ENCODE results near the gene ANO10.
A peak's percentile ranks its signal among the peaks of the same experiment; 100 is the strongest.

- TF ChIP-seq, protein P1, sequence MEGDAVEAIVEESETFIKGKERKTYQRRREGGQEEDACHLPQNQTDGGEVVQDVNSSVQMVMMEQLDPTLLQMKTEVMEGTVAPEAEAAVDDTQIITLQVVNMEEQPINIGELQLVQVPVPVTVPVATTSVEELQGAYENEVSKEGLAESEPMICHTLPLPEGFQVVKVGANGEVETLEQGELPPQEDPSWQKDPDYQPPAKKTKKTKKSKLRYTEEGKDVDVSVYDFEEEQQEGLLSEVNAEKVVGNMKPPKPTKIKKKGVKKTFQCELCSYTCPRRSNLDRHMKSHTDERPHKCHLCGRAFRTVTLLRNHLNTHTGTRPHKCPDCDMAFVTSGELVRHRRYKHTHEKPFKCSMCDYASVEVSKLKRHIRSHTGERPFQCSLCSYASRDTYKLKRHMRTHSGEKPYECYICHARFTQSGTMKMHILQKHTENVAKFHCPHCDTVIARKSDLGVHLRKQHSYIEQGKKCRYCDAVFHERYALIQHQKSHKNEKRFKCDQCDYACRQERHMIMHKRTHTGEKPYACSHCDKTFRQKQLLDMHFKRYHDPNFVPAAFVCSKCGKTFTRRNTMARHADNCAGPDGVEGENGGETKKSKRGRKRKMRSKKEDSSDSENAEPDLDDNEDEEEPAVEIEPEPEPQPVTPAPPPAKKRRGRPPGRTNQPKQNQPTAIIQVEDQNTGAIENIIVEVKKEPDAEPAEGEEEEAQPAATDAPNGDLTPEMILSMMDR (IDR thresholded peaks at IDR 0.05 in 8 of 11, conservative IDR thresholded peaks at IDR 0.05 in 3 of 11): no peak
- peak in 2 of 3 donors; percentile 49 to 83 for TF ChIP-seq POLR2AphosphoS5 (IDR thresholded peaks at IDR 0.05)
- TF ChIP-seq POLR2A (IDR thresholded peaks at IDR 0.05): no peak
Measured at GRCh38 chr3:43347774-43348173, 274.0 kb downstream of the ANO10 start.

Data from spleen (tissue), 7 donors.